Activated naive CD8-positive, alpha-beta T cell treated with anti-CD3 and anti-CD28 coated beads, Interleukin-2, amount 10 ng/mL, durations not matched to agents 7 days and 5 days (primary cell): ENCODE measurements around the gene MRPL18. TPM values are rescaled to one million over a fixed set of nuclear protein-coding genes. Genes with fewer than 3 reads are reported as not detected.

ENCODE experiments used
- ATAC-seq: fragments of 150-1000 bp; cut with Tn5 transposase; one replicate; pipeline ENCODE4 v1.10.0; 2021; ENCODE audit warnings: low read depth, moderate library complexity
- POLR2A ChIA-PET: fragments of 350-600 bp; sonication (Branson Sonifier 250); formaldehyde crosslinking; loops from one replicate; lab custom pipeline; 2021; ENCODE audit warnings: antibody characterized with exemption; lab: Charles Lee
- DNase-seq: peaks from one replicate; pipeline ENCODE4 v3.0.0; 2021
- H3K27ac Mint-ChIP-seq: one replicate; pipeline ENCODE4 v1.8.0; 2022; ENCODE audit warnings: mild to moderate bottlenecking, mixed read lengths
- H3K27me3 Mint-ChIP-seq: one replicate; pipeline ENCODE4 v1.8.0; 2022; ENCODE audit warnings: mild to moderate bottlenecking, moderate library complexity, mixed read lengths
- H3K36me3 Mint-ChIP-seq: one replicate; pipeline ENCODE4 v1.8.0; 2021; ENCODE audit warnings: mild to moderate bottlenecking, mixed read lengths
- H3K4me1 Mint-ChIP-seq: one replicate; pipeline ENCODE4 v1.8.0; 2021; ENCODE audit warnings: mixed read lengths
- H3K4me3 Mint-ChIP-seq: one replicate; pipeline ENCODE4 v1.8.0; 2022; ENCODE audit warnings: mild to moderate bottlenecking, moderate library complexity, mixed read lengths
- H3K9me3 Mint-ChIP-seq: one replicate; pipeline ENCODE4 v1.8.0; 2021; ENCODE audit warnings: mixed read lengths
- total RNA-seq, 2 experiments: library from RNA; stranded (reverse); gene quantifications; one replicate each; pipeline ENCODE4 v1.2.3, GENCODE V29; 2021

The MRPL18 gene
- total RNA-seq, 2 experiments from 2014 or later: 58.9 to 62.0 TPM

GRCh38 chr6:159842035-159842434, 51.8 kb downstream of the MRPL18 start:
- no peak for ATAC-seq
- Mint-ChIP-seq H3K27me3 (peaks cover 4% of the 10 kb centered on the region), H3K27ac (no peak overlapping the region), H3K4me1 (peaks cover 8% of the 10 kb centered on the region), H3K36me3 (no peaks in the 10 kb centered on the region), H3K9me3 (no peaks in the 10 kb centered on the region), H3K4me3 (no peak overlapping the region)
- no peak for DNase-seq
- POLR2A ChIA-PET: no interaction called here

GRCh38 chr6:159844737-159845645, 54.7 kb downstream of the MRPL18 start:
- Mint-ChIP-seq H3K4me1 (peaks cover 8% of the 10 kb centered on the region), H3K36me3 (no peaks in the 10 kb centered on the region), H3K27me3 (no peaks in the 10 kb centered on the region), H3K4me3 (no peak overlapping the region), H3K9me3 (peaks cover 6% of the 10 kb centered on the region), H3K27ac (no peak overlapping the region)
- DNase-seq (no peak), ATAC-seq (no peak)
- POLR2A ChIA-PET: interaction anchor here (1.0 to 1.7 kb wide), 3 partner anchors 10 to 55 kb away, joined by 3 to 4 read pairs (median 3); partner anchors contain the start of genes MRPL18 and TCP1

Other genes with a start within 250 kb of the MRPL18 start
- gene SOD2, start 97.2 kb upstream of the MRPL18 start, total RNA-seq: 10 to 100 TPM; 68.4 to 72.1 TPM
- 100 to 1,000 TPM; 127 to 129 TPM for gene WTAP, start 63.0 kb upstream of the MRPL18 start, total RNA-seq
- gene ACAT2, start 28.4 kb upstream of the MRPL18 start, total RNA-seq: 10 to 100 TPM; 55.3 to 57.1 TPM
- gene TCP1, start 865 bp upstream of the MRPL18 start, total RNA-seq: 100 to 1,000 TPM; 181 to 197 TPM
- gene PNLDC1, start 9.8 kb downstream of the MRPL18 start, total RNA-seq: under 1 TPM; 0.42 to 0.96 TPM
- not detected for gene MAS1, start 100.5 kb downstream of the MRPL18 start, total RNA-seq
- gene IGF2R, start 178.6 kb downstream of the MRPL18 start, total RNA-seq: 10 to 100 TPM; 75.0 to 77.7 TPM